Measurements from ENCODE around the gene DST. TPM values are rescaled to one million over a fixed set of nuclear protein-coding genes. Genes with fewer than 3 reads are reported as not detected.

Gene DST
- total RNA-seq, 1 experiment from 2014 or later: 71.8 TPM

- no peaks in the 10 kb centered on the region for H3K36me3 ChIP-seq (ENCODE audit: insufficient read depth, low read length, poor library complexity, severe bottlenecking)
- DNase-seq (ENCODE audit: low spot score): peak; percentile 33
- H3K9me3 ChIP-seq (ENCODE audit: low read depth, low read length, poor library complexity, severe bottlenecking): no peaks in the 10 kb centered on the region
- intact Hi-C loops (cut with micrococcal nuclease; ENCODE audit: unreplicated experiment): loop anchor here (1.0 kb wide), 1 partner anchor 37 kb away; no protein-coding TSS in a partner anchor
- H3K4me3 ChIP-seq (ENCODE audit: low read depth, low read length, poor library complexity, severe bottlenecking): no peak overlapping the region
- CTCF ChIA-PET: no interaction called here
- BruUV-seq (replicated peaks): no TSS peak
- TF ChIP-seq EZH2 (IDR thresholded peaks at IDR 0.05; ENCODE audit: borderline replicate concordance, low read depth, low read length, poor library complexity, severe bottlenecking) (no peak), CTCF (conservative IDR thresholded peaks at IDR 0.05; ENCODE audit: low read depth, low read length) (no peak)
- POLR2A ChIA-PET (ENCODE audit: low non-redundant PET): no interaction called here
- no peak overlapping the region for H3K27ac ChIP-seq (ENCODE audit: low read depth, low read length, poor library complexity, severe bottlenecking)
- peaks cover 50% of the 10 kb centered on the region for H3K4me1 ChIP-seq (ENCODE audit: insufficient read depth, low read length, poor library complexity, severe bottlenecking)
- H3K27me3 ChIP-seq (replicated peaks; ENCODE audit: insufficient read depth, low read depth, low read length, poor library complexity): no peaks in the 10 kb centered on the region
Measured at GRCh38 chr6:56652994-56653393, 10.3 kb upstream of the DST start.

GRCh38 chr6:56652231-56652630, 9.5 kb upstream of the DST start:
- CTCF ChIA-PET: no interaction called here
- intact Hi-C loops (cut with micrococcal nuclease; ENCODE audit: unreplicated experiment): no loop called here
- POLR2A ChIA-PET (ENCODE audit: low non-redundant PET): no interaction called here

GRCh38 chr6:56650191-56650590, 7.5 kb upstream of the DST start:
- no peak for DNase-seq (ENCODE audit: low spot score)
- no TSS peak for BruUV-seq (replicated peaks)
- Histone ChIP-seq H3K27me3 (replicated peaks; ENCODE audit: insufficient read depth, low read depth, low read length, poor library complexity) (no peaks in the 10 kb centered on the region), H3K36me3 (ENCODE audit: insufficient read depth, low read length, poor library complexity, severe bottlenecking) (no peaks in the 10 kb centered on the region), H3K27ac (ENCODE audit: low read depth, low read length, poor library complexity, severe bottlenecking) (no peak overlapping the region), H3K9me3 (ENCODE audit: low read depth, low read length, poor library complexity, severe bottlenecking) (no peaks in the 10 kb centered on the region), H3K4me1 (ENCODE audit: insufficient read depth, low read length, poor library complexity, severe bottlenecking) (peaks cover 50% of the 10 kb centered on the region), H3K4me3 (ENCODE audit: low read depth, low read length, poor library complexity, severe bottlenecking) (no peak overlapping the region)
- intact Hi-C loops (cut with micrococcal nuclease; ENCODE audit: unreplicated experiment): no loop called here
- CTCF ChIA-PET: no interaction called here
- TF ChIP-seq CTCF (conservative IDR thresholded peaks at IDR 0.05; ENCODE audit: low read depth, low read length) (no peak), EZH2 (IDR thresholded peaks at IDR 0.05; ENCODE audit: borderline replicate concordance, low read depth, low read length, poor library complexity, severe bottlenecking) (no peak)
- POLR2A ChIA-PET (ENCODE audit: low non-redundant PET): no interaction called here

More at GRCh38 chr6:56652231-56652630, 9.5 kb upstream of the DST start:
- no TSS peak for BruUV-seq (replicated peaks)
- Histone ChIP-seq H3K27me3 (replicated peaks; ENCODE audit: insufficient read depth, low read depth, low read length, poor library complexity) (no peaks in the 10 kb centered on the region), H3K27ac (ENCODE audit: low read depth, low read length, poor library complexity, severe bottlenecking) (no peak overlapping the region), H3K4me3 (ENCODE audit: low read depth, low read length, poor library complexity, severe bottlenecking) (no peak overlapping the region), H3K36me3 (ENCODE audit: insufficient read depth, low read length, poor library complexity, severe bottlenecking) (no peaks in the 10 kb centered on the region), H3K9me3 (ENCODE audit: low read depth, low read length, poor library complexity, severe bottlenecking) (no peaks in the 10 kb centered on the region), H3K4me1 (ENCODE audit: insufficient read depth, low read length, poor library complexity, severe bottlenecking) (peaks cover 50% of the 10 kb centered on the region)
- TF ChIP-seq EZH2 (IDR thresholded peaks at IDR 0.05; ENCODE audit: borderline replicate concordance, low read depth, low read length, poor library complexity, severe bottlenecking) (no peak), CTCF (conservative IDR thresholded peaks at IDR 0.05; ENCODE audit: low read depth, low read length) (no peak)
- DNase-seq (ENCODE audit: low spot score): no peak
